C4-2B (cell line): ENCODE measurements around the gene RAD51C.

Experiments used
- ZFX ChIP-seq: fragments of 450-650 bp; IDR thresholded peaks from 2 replicates; pipeline ENCODE4 v1.6.1; 2017
- TF ChIP-seq, protein P1 (sequence below): fragments of 450-650 bp; conservative IDR thresholded peaks from 2 replicates; pipeline ENCODE4 v1.5.1; 2017; ENCODE audit warnings: mild to moderate bottlenecking

DNA sequence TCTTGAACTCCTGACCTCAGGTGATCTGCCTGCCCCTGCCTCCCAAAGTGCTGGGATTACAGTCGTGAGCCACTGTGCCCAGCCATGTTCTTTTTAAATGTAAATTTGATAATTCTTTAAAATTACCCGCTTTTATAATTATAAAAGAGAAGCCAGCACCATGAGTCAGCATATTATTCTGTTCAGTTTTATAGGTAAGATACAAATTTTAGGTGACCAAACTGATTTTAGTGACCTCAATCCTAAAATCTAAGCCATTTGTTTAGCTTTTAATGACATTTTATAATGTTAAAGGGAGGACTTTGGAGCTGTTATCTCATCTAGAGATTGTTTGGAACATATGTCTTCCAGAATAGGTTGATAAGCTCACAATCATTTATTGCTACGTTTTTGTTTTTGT lies 42.4 kb downstream of the RAD51C start:
- TF ChIP-seq, protein P1, sequence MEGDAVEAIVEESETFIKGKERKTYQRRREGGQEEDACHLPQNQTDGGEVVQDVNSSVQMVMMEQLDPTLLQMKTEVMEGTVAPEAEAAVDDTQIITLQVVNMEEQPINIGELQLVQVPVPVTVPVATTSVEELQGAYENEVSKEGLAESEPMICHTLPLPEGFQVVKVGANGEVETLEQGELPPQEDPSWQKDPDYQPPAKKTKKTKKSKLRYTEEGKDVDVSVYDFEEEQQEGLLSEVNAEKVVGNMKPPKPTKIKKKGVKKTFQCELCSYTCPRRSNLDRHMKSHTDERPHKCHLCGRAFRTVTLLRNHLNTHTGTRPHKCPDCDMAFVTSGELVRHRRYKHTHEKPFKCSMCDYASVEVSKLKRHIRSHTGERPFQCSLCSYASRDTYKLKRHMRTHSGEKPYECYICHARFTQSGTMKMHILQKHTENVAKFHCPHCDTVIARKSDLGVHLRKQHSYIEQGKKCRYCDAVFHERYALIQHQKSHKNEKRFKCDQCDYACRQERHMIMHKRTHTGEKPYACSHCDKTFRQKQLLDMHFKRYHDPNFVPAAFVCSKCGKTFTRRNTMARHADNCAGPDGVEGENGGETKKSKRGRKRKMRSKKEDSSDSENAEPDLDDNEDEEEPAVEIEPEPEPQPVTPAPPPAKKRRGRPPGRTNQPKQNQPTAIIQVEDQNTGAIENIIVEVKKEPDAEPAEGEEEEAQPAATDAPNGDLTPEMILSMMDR, result no peak
- TF ChIP-seq ZFX, result no peak
